HepG2 (cell line): ENCODE data around the gene CCDC57. TPM values are rescaled to one million over a fixed set of nuclear protein-coding genes. Genes with fewer than 3 reads are reported as not detected.

Experiments used
- CAMTA2 ChIP-seq: sonication (generic); formaldehyde crosslinking; IDR thresholded peaks from 2 replicates; pipeline ENCODE4 v1.4.0; 2020; ENCODE audit warnings: mild to moderate bottlenecking, missing genetic modification reagents, borderline replicate concordance
- DNMT1 ChIP-seq: sonication (generic); formaldehyde crosslinking; IDR thresholded peaks from 2 replicates; pipeline ENCODE4 v1.5.1; 2020; ENCODE audit warnings: mild to moderate bottlenecking, missing genetic modification reagents
- HDAC1 ChIP-seq: sonication (generic); formaldehyde crosslinking; IDR thresholded peaks from 2 replicates; pipeline ENCODE4 v1.5.1; 2020; ENCODE audit warnings: mild to moderate bottlenecking, missing genetic modification reagents
- HOXA5 ChIP-seq: sonication (generic); formaldehyde crosslinking; IDR thresholded peaks from 2 replicates; pipeline ENCODE4 v1.4.0; 2020; ENCODE audit warnings: missing genetic modification reagents
- HOXA9 ChIP-seq: sonication (generic); formaldehyde crosslinking; IDR thresholded peaks from 2 replicates; pipeline ENCODE4 v1.8.1; 2022; ENCODE audit warnings: missing genetic modification reagents, mild to moderate bottlenecking, moderate library complexity, borderline replicate concordance
- IKZF4 ChIP-seq: sonication (generic); formaldehyde crosslinking; IDR thresholded peaks from 2 replicates; pipeline ENCODE4 v1.5.1; 2020; ENCODE audit warnings: borderline replicate concordance, mild to moderate bottlenecking, low read depth, missing genetic modification reagents; ENCODE audit errors: not compliant biosample characterization
- ISL2 ChIP-seq: sonication (generic); formaldehyde crosslinking; IDR thresholded peaks from 2 replicates; pipeline ENCODE4 v1.5.0; 2020; ENCODE audit warnings: missing genetic modification reagents
- NRL ChIP-seq: sonication (generic); formaldehyde crosslinking; IDR thresholded peaks from 2 replicates; pipeline ENCODE4 v1.5.0; 2020; ENCODE audit warnings: missing genetic modification reagents, mild to moderate bottlenecking, moderate library complexity, borderline replicate concordance
- PRMT3 ChIP-seq: sonication (generic); formaldehyde crosslinking; IDR thresholded peaks from 2 replicates; pipeline ENCODE4 v1.8.1; 2022; ENCODE audit warnings: low read depth, mild to moderate bottlenecking, moderate library complexity, missing genetic modification reagents, borderline replicate concordance
- REL ChIP-seq: sonication (generic); formaldehyde crosslinking; conservative IDR thresholded peaks from 2 replicates; pipeline ENCODE4 v1.8.0; 2022; ENCODE audit warnings: mild to moderate bottlenecking, missing genetic modification reagents, moderate library complexity
- RFX1 ChIP-seq: fragments of 450-650 bp; IDR thresholded peaks from 2 replicates; pipeline ENCODE4 v1.6.1; 2017
- SIN3B ChIP-seq: fragments of 150-350 bp; IDR thresholded peaks from 2 replicates; pipeline ENCODE4 v1.6.1; 2014; ENCODE audit warnings: low read length
- ZFY ChIP-seq: sonication (generic); formaldehyde crosslinking; IDR thresholded peaks from 2 replicates; pipeline ENCODE4 v1.4.0; 2020; ENCODE audit warnings: missing genetic modification reagents
- ZNF136 ChIP-seq: sonication (generic); formaldehyde crosslinking; IDR thresholded peaks from 2 replicates; pipeline ENCODE4 v1.8.1; 2022; ENCODE audit warnings: low read depth, mild to moderate bottlenecking, moderate library complexity, missing genetic modification reagents
- ZNF138 ChIP-seq: sonication (generic); formaldehyde crosslinking; IDR thresholded peaks from 2 replicates; pipeline ENCODE4 v1.5.0; 2020; ENCODE audit warnings: mild to moderate bottlenecking, low read depth, missing genetic modification reagents
- ZNF224 ChIP-seq: sonication (generic); formaldehyde crosslinking; IDR thresholded peaks from 2 replicates; pipeline ENCODE4 v1.5.0; 2020; ENCODE audit warnings: mild to moderate bottlenecking, missing genetic modification reagents
- ZNF24 ChIP-seq: fragments of 450-650 bp; IDR thresholded peaks from 2 replicates; pipeline ENCODE4 v1.6.1; 2017; ENCODE audit warnings: antibody characterized with exemption, mild to moderate bottlenecking
- ZNF274 ChIP-seq: sonication (generic); formaldehyde crosslinking; IDR thresholded peaks from 2 replicates; pipeline ENCODE4 v1.5.1; 2020; ENCODE audit warnings: mild to moderate bottlenecking, missing genetic modification reagents
- ZNF674 ChIP-seq: sonication (generic); formaldehyde crosslinking; IDR thresholded peaks from 2 replicates; pipeline ENCODE4 v1.5.0; 2020; ENCODE audit warnings: low read depth, mild to moderate bottlenecking, missing genetic modification reagents
- polyA plus RNA-seq, 8 experiments: library from polyadenylated mRNA; depleted of rRNA in 3 of 8; stranded (reverse) in 7 of 8; unstranded in 1 of 8; fragments of >200 nt; fragmentation: Illumina TruSeq in 4 of 8; extraction: Trizol in 4 of 8; gene quantifications; 2 replicates each; pipeline versions ENCODE4 v1.2.1 to v1.2.3, GENCODE V29; 2011 to 2016; ENCODE audit warnings: low read depth in 4 of 8, missing spikeins in 1 of 8, mixed read lengths in 1 of 8; ENCODE audit not compliant: insufficient read depth in 1 of 8
- total RNA-seq, 5 experiments: library from RNA; depleted of rRNA; stranded (reverse); fragments of >200 nt; fragmentation: Illumina TruSeq; extraction: Trizol; gene quantifications; 2 replicates each; pipeline ENCODE4 v1.2.3, GENCODE V29; 2016; ENCODE audit warnings: low read depth in 1 of 5
- TF ChIP-seq, protein P1 (sequence below): sonication (generic); formaldehyde crosslinking; IDR thresholded peaks from 2 replicates; pipeline ENCODE4 v1.4.0; 2020; ENCODE audit warnings: mild to moderate bottlenecking, missing genetic modification reagents
- TF ChIP-seq, protein P2 (sequence below): IDR thresholded peaks from 2 replicates; pipeline ENCODE4 v1.6.1; 2016; ENCODE audit warnings: missing compliant biosample characterization, missing genetic modification reagents, borderline replicate concordance
- TF ChIP-seq, protein P3 (sequence below): sonication (generic); formaldehyde crosslinking; IDR thresholded peaks from 2 replicates; pipeline ENCODE4 v1.8.1; 2023; ENCODE audit warnings: mild to moderate bottlenecking, moderate library complexity, missing genetic modification reagents
- TF ChIP-seq, protein P4 (sequence below): sonication (generic); formaldehyde crosslinking; IDR thresholded peaks from 2 replicates; pipeline ENCODE4 v1.8.0; 2023; ENCODE audit warnings: mild to moderate bottlenecking, missing genetic modification reagents
- TF ChIP-seq, protein P5 (sequence below): sonication (generic); formaldehyde crosslinking; IDR thresholded peaks from 2 replicates; pipeline ENCODE4 v1.5.0; 2020; ENCODE audit warnings: missing genetic modification reagents, mild to moderate bottlenecking, borderline replicate concordance

CCDC57 gene
- total and polyA plus RNA-seq, 2 of the 13 experiments (the other 11 are each of a cell fraction or from before 2014, with no cell fraction given): 59.3 to 59.9 TPM

DNA sequence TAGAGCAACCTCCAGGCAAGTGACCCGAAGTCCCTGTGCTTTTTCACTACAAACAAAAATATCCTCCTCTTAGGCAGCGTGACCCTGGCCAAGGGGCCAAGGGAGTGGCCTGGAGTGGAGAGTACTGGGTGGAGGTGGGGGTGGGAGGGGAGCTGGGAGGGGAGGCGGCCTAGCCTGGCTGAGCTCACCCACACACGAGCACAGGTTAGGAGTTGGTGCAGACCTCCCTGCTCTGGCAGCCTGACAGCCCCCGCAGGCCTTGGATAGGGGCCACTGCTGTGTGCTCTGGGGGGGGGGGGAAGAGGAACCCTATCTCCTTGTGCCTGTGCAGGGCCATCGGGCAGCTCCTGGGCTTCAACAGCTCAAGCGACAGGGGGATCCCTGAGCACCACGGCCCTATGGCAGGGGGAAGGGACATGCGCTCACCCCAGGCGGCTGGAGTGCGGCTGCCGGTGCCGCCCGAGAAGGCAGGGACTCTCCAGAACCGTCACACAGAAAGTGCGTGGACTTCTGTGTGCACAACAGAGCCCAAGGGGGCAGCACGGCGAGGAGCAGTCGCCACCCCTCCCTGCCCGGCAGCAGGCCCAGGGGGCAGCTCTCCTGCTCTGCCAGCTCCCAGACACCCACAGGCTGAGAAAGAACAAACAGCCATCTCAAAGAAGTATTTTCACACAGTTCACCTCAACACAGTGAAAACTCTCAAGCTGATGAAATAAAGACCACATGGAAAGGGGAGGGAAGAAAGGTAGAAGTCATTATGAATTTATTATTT lies 29.5 kb upstream of the CCDC57 start (continued):
- TF ChIP-seq, protein P1, sequence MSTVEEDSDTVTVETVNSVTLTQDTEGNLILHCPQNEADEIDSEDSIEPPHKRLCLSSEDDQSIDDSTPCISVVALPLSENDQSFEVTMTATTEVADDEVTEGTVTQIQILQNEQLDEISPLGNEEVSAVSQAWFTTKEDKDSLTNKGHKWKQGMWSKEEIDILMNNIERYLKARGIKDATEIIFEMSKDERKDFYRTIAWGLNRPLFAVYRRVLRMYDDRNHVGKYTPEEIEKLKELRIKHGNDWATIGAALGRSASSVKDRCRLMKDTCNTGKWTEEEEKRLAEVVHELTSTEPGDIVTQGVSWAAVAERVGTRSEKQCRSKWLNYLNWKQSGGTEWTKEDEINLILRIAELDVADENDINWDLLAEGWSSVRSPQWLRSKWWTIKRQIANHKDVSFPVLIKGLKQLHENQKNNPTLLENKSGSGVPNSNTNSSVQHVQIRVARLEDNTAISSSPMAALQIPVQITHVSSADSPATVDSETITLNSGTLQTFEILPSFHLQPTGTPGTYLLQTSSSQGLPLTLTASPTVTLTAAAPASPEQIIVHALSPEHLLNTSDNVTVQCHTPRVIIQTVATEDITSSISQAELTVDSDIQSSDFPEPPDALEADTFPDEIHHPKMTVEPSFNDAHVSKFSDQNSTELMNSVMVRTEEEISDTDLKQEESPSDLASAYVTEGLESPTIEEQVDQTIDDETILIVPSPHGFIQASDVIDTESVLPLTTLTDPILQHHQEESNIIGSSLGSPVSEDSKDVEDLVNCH (CRISPR knock-in tag): no peak
- TF ChIP-seq PRMT3 (CRISPR knock-in tag) (peak; percentile 82; the same call in 1 of the 2 replicates), RFX1 (no peak), ZNF274 (CRISPR knock-in tag) (no peak; the same call in none of the 2 replicates), ZNF674 (no peak), ISL2 (no peak), HDAC1 (CRISPR knock-in tag) (no peak), IKZF4 (CRISPR knock-in tag) (peak; percentile 80), ZNF224 (CRISPR knock-in tag) (no peak), NRL (CRISPR knock-in tag) (no peak), DNMT1 (CRISPR knock-in tag) (no peak), HOXA5 (CRISPR knock-in tag) (no peak), ZNF138 (CRISPR knock-in tag) (no peak), HOXA9 (CRISPR knock-in tag) (no peak), CAMTA2 (CRISPR knock-in tag) (0 out of 2 replicates have a peak, but pooled peaks have one; percentile 16), REL (CRISPR knock-in tag) (0 out of 2 replicates have a peak, but pooled peaks have one; percentile 6), ZFY (CRISPR knock-in tag) (peak; percentile 1; the same call in 1 of the 2 replicates), ZNF136 (CRISPR knock-in tag) (0 out of 2 replicates have a peak, but pooled peaks have one; percentile 7), SIN3B (no peak), ZNF24 (no peak)
- TF ChIP-seq, protein P2, sequence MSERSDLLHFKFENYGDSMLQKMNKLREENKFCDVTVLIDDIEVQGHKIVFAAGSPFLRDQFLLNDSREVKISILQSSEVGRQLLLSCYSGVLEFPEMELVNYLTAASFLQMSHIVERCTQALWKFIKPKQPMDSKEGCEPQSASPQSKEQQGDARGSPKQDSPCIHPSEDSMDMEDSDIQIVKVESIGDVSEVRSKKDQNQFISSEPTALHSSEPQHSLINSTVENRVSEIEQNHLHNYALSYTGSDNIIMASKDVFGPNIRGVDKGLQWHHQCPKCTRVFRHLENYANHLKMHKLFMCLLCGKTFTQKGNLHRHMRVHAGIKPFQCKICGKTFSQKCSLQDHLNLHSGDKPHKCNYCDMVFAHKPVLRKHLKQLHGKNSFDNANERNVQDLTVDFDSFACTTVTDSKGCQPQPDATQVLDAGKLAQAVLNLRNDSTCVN (CRISPR knock-in tag): peak; percentile 64
- TF ChIP-seq, protein P3, sequence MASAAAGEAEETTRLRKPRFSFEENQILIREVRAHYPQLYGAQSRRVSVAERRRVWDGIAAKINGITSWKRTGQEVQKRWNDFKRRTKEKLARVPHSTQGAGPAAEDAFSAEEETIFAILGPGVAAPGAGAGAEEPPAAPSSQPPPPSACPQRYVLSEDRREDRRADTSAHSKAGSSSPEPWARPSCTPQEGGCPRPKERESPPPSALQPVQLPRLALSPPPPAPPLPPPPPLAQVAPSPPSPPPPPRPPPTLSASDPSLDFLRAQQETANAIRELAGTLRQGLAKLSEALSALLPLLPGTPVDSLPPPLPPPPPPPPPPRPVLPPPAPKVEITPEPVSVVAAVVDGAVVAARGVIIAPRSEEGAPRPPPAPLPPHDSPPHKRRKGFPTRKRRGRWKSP (CRISPR knock-in tag): no peak
- TF ChIP-seq, protein P4, sequence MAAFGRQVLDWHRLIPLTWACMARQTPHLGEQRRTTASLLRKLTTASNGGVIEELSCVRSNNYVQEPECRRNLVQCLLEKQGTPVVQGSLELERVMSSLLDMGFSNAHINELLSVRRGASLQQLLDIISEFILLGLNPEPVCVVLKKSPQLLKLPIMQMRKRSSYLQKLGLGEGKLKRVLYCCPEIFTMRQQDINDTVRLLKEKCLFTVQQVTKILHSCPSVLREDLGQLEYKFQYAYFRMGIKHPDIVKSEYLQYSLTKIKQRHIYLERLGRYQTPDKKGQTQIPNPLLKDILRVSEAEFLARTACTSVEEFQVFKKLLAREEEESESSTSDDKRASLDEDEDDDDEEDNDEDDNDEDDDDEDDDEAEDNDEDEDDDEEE (CRISPR knock-in tag): no peak
- TF ChIP-seq, protein P5, sequence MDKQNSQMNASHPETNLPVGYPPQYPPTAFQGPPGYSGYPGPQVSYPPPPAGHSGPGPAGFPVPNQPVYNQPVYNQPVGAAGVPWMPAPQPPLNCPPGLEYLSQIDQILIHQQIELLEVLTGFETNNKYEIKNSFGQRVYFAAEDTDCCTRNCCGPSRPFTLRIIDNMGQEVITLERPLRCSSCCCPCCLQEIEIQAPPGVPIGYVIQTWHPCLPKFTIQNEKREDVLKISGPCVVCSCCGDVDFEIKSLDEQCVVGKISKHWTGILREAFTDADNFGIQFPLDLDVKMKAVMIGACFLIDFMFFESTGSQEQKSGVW (CRISPR knock-in tag): 0 out of 2 replicates have a peak, but pooled peaks have one; percentile 6
